SU-DHL-6 (cell line): ENCODE data around the gene TTC19.

Source experiments
- H2AFZ ChIP-seq: fragments of 200-600 bp; sonication (generic); 2 replicates; pipeline ENCODE4 v1.6.1; 2014; ENCODE audit warnings: low read depth, mild to moderate bottlenecking, moderate library complexity, mixed read lengths, antibody characterized with exemption, low read length; ENCODE audit not compliant: severe bottlenecking
- H3F3A ChIP-seq: fragments of 200-600 bp; shearing (Covaris generic); 2 replicates; pipeline ENCODE4 v1.6.0; 2016; ENCODE audit warnings: antibody characterized with exemption, mild to moderate bottlenecking; ENCODE audit not compliant: insufficient read depth
- H3K27ac ChIP-seq: fragments of 200-600 bp; sonication (generic); 2 replicates; pipeline ENCODE4 v1.5.1; 2016; ENCODE audit warnings: low read depth, mild to moderate bottlenecking, low read length, moderate library complexity, mixed read lengths
- H3K27me3 ChIP-seq: fragments of 200-600 bp; sonication (generic), shearing (Covaris generic); 2 replicates; pipeline ENCODE4 v1.6.0; 2014; ENCODE audit warnings: mild to moderate bottlenecking, low read length
- H3K36me3 ChIP-seq: fragments of 200-600 bp; sonication (generic); 2 replicates; pipeline ENCODE4 v1.6.1; 2014; ENCODE audit warnings: mild to moderate bottlenecking, low read length, mixed read lengths
- H3K4me2 ChIP-seq: fragments of 300-600, 200-600 bp; shearing (Covaris generic), sonication (generic); 2 replicates; pipeline ENCODE4 v1.6.0; 2014; ENCODE audit warnings: low read length, low read depth, mild to moderate bottlenecking; ENCODE audit not compliant: poor library complexity, severe bottlenecking
- H3K4me3 ChIP-seq: fragments of 200-600 bp; sonication (generic); 2 replicates; pipeline ENCODE4 v1.5.1; 2014; ENCODE audit warnings: antibody characterized with exemption, low read length, mild to moderate bottlenecking, mixed read lengths; ENCODE audit not compliant: insufficient read depth, poor library complexity, severe bottlenecking
- H3K79me2 ChIP-seq: fragments of 200-600 bp; sonication (generic); 2 replicates; pipeline ENCODE4 v1.6.1; 2014; ENCODE audit warnings: mild to moderate bottlenecking, low read length, moderate library complexity; ENCODE audit not compliant: insufficient read depth
- H3K9ac ChIP-seq: fragments of 200-600 bp; sonication (generic); 2 replicates; pipeline ENCODE4 v1.7.0; 2014; ENCODE audit warnings: mild to moderate bottlenecking, low read length
- H3K9me2 ChIP-seq: fragments of 200-600 bp; sonication (generic); replicated peaks from 2 replicates; pipeline ENCODE4 v1.6.1; 2014; ENCODE audit warnings: low read length; ENCODE audit not compliant: insufficient read depth
- H3K9me3 ChIP-seq: fragments of 200-600 bp; sonication (generic); 2 replicates; pipeline ENCODE4 v1.6.1; 2014; ENCODE audit warnings: low read length, mixed read lengths; ENCODE audit not compliant: insufficient read depth
- H4K20me1 ChIP-seq: fragments of 200-600 bp; sonication (generic); 2 replicates; pipeline ENCODE4 v1.6.1; 2014; ENCODE audit warnings: low read depth, mild to moderate bottlenecking, antibody characterized with exemption, low read length, moderate library complexity, mixed read lengths
- CTCF ChIP-seq: fragments of 200-600 bp; sonication (generic); IDR thresholded peaks from one replicate; pipeline ENCODE4 v1.5.1; 2017; ENCODE audit warnings: antibody characterized with exemption, mild to moderate bottlenecking, low read length, moderate library complexity; ENCODE audit not compliant: insufficient read depth, poor library complexity, severe bottlenecking
- EZH2phosphoT487 ChIP-seq: fragments of 200-600 bp; sonication (generic), shearing (Covaris generic); conservative IDR thresholded peaks from 2 replicates; pipeline ENCODE4 v1.6.1; 2018; ENCODE audit warnings: mild to moderate bottlenecking, antibody characterized with exemption, low read length, moderate library complexity, mixed read lengths

TTC19 gene

GRCh38 chr17:15998031-15998562, 1.5 kb upstream of the TTC19 start:
- peak overlapping the region; percentile 80 for H3K4me2 ChIP-seq
- H3K27me3 ChIP-seq = no peaks in the 10 kb centered on the region
- no peaks in the 10 kb centered on the region for H4K20me1 ChIP-seq
- H3K9ac ChIP-seq = no peak overlapping the region
- no peaks in the 10 kb centered on the region for H3K9me2 ChIP-seq
- H3K9me3 ChIP-seq = no peaks in the 10 kb centered on the region
- TF ChIP-seq CTCF (no peak), EZH2phosphoT487 (no peak)
- peak overlapping the region; percentile 19; the same call in 1 of the 2 replicates for H3K27ac ChIP-seq
- peaks cover 13% of the 10 kb centered on the region for H3F3A ChIP-seq
- no peak overlapping the region for H2AFZ ChIP-seq
- H3K79me2 ChIP-seq = peaks cover 21% of the 10 kb centered on the region
- no peak overlapping the region for H3K4me3 ChIP-seq
- peaks cover 19% of the 10 kb centered on the region for H3K36me3 ChIP-seq

- H3K9ac ChIP-seq = peak overlapping the region; percentile 73
- no peaks in the 10 kb centered on the region for H4K20me1 ChIP-seq
- H3K79me2 ChIP-seq = peaks cover 21% of the 10 kb centered on the region
- H3K9me2 ChIP-seq = no peaks in the 10 kb centered on the region
- H3K27me3 ChIP-seq = no peaks in the 10 kb centered on the region
- H3K36me3 ChIP-seq = peaks cover 32% of the 10 kb centered on the region
- no peak for TF ChIP-seq EZH2phosphoT487
- TF ChIP-seq CTCF = no peak
- H2AFZ ChIP-seq = peak overlapping the region; percentile 58
- H3K4me3 ChIP-seq = peak overlapping the region; percentile 69
- H3K4me2 ChIP-seq = peak overlapping the region; percentile 80
- H3K27ac ChIP-seq = peak overlapping the region; percentile 87
- H3F3A ChIP-seq = peaks cover 13% of the 10 kb centered on the region
- no peaks in the 10 kb centered on the region for H3K9me3 ChIP-seq
Observed at GRCh38 chr17:15999974-16000827, 577 bp downstream of the TTC19 start.

GRCh38 chr17:16001226-16001897, 1.7 kb downstream of the TTC19 start:
- TF ChIP-seq EZH2phosphoT487 (no peak), CTCF (no peak)
- Histone ChIP-seq H3K36me3 (peaks cover 36% of the 10 kb centered on the region), H3K4me3 (peak overlapping the region; percentile 69), H3K27me3 (no peaks in the 10 kb centered on the region), H3F3A (peaks cover 13% of the 10 kb centered on the region), H3K9me2 (no peaks in the 10 kb centered on the region), H4K20me1 (no peaks in the 10 kb centered on the region), H3K9ac (peak overlapping the region; percentile 73; the same call in 1 of the 2 replicates), H3K9me3 (no peaks in the 10 kb centered on the region), H3K4me2 (peak overlapping the region; percentile 80), H3K79me2 (peaks cover 21% of the 10 kb centered on the region), H3K27ac (no peak overlapping the region), H2AFZ (no peak overlapping the region)
